GM18499 (cell line): ENCODE measurements around the gene LRRC3C.

Source experiments
- ATAC-seq: cut with Tn5 transposase; IDR thresholded peaks from one replicate; pipeline ENCODE4 v1.9.1; 2021; ENCODE audit warnings: moderate number of reproducible peaks; ENCODE audit not compliant: insufficient read depth, unreplicated experiment

Gene LRRC3C

GRCh38 chr17:39923836-39924690, 3.5 kb upstream of the LRRC3C start:
- ATAC-seq, result no peak

- ATAC-seq, result no peak
Measured at GRCh38 chr17:39924691-39925055, 2.9 kb upstream of the LRRC3C start.

GRCh38 chr17:39925282-39926134, 2.0 kb upstream of the LRRC3C start:
- no peak for ATAC-seq

- no peak for ATAC-seq
Measured at GRCh38 chr17:39926135-39926587, 1.4 kb upstream of the LRRC3C start.

- ATAC-seq, result no peak
Measured at GRCh38 chr17:39926588-39927100, 888 bp upstream of the LRRC3C start.

GRCh38 chr17:39927929-39928857, 661 bp downstream of the LRRC3C start:
- no peak for ATAC-seq

- peak; percentile 61 for ATAC-seq
Measured at GRCh38 chr17:39928858-39929645, 1.5 kb downstream of the LRRC3C start.

- ATAC-seq, result no peak
Measured at GRCh38 chr17:39929646-39930407, 2.3 kb downstream of the LRRC3C start.

GRCh38 chr17:39933912-39934311, 6.4 kb downstream of the LRRC3C start:
- ATAC-seq, result no peak

GRCh38 chr17:39934324-39934723, 6.8 kb downstream of the LRRC3C start:
- no peak for ATAC-seq

- no peak for ATAC-seq
Measured at GRCh38 chr17:39935909-39936308, 8.4 kb downstream of the LRRC3C start.

GRCh38 chr17:39937447-39937846, 9.9 kb downstream of the LRRC3C start:
- no peak for ATAC-seq

GRCh38 chr17:39938140-39938869, 10.8 kb downstream of the LRRC3C start:
- ATAC-seq, result no peak

GRCh38 chr17:39939106-39939505, 11.6 kb downstream of the LRRC3C start:
- ATAC-seq, result no peak

GRCh38 chr17:39939588-39940419, 12.3 kb downstream of the LRRC3C start:
- no peak for ATAC-seq

GRCh38 chr17:39943702-39944392, 16.3 kb downstream of the LRRC3C start:
- no peak for ATAC-seq

- no peak for ATAC-seq
Measured at GRCh38 chr17:39944393-39944711, 16.8 kb downstream of the LRRC3C start.
